HCT116 (cell line): ENCODE measurements around the gene TBC1D19. TPM values are rescaled to one million over a fixed set of nuclear protein-coding genes. Genes with fewer than 3 reads are reported as not detected.

Experiments
- ATAC-seq: fragments of 200-7000 bp; cut with Tn5 transposase; 2 replicates; pipeline ENCODE4 v1.9.1; 2020; ENCODE audit warnings: mild to moderate bottlenecking, moderate library complexity
- BruUV-seq: library from RNA; stranded (reverse); fragments of 400-500 nt; replicated peaks from 2 replicates; lab custom pipeline; 2021; lab: Mats Ljungman, UMichigan
- CTCF ChIA-PET: fragments of 300-600 bp; sonication (Branson Sonifier 250); formaldehyde crosslinking; loops from one replicate; lab custom pipeline; 2021; ENCODE audit warnings: antibody characterized with exemption; lab: Charles Lee
- POLR2A ChIA-PET: fragments of 300-600, 350-600 bp; sonication (Branson Sonifier 250); formaldehyde crosslinking; loops from one replicate; lab custom pipeline; 2021; ENCODE audit warnings: antibody characterized with exemption; lab: Charles Lee
- RAD21 ChIA-PET, 2 experiments: fragments of 300-600 bp; sonication (Branson Sonifier 250); formaldehyde crosslinking; loops; one replicate each; lab custom pipeline; 2023; ENCODE audit warnings: low total read pairs in 2 of 2; ENCODE audit not compliant: uncharacterized antibody in 2 of 2, unreplicated experiment in 2 of 2, low non-redundant PET in 1 of 2; lab: Charles Lee
- DNase-seq: peaks from one replicate; pipeline ENCODE4 v3.0.0-alpha.2; 2010; ENCODE audit warnings: low read depth, low spot score
- H2AFZ ChIP-seq: fragments of 200-600 bp; shearing (Covaris generic), sonication (generic); 2 replicates; pipeline ENCODE4 v1.6.1; 2017; ENCODE audit warnings: low read depth, mixed run types, mixed read lengths, antibody characterized with exemption, low read length; ENCODE audit not compliant: poor library complexity, severe bottlenecking
- H3K27ac ChIP-seq: 2 replicates; pipeline ENCODE4 v1.5.1; 2012; ENCODE audit warnings: low read depth, low read length
- H3K27me3 ChIP-seq: fragments of 200-600 bp; sonication (generic); 2 replicates; pipeline ENCODE4 v1.6.1; 2016; ENCODE audit warnings: mixed run types, low read length, mixed read lengths; ENCODE audit not compliant: insufficient read depth
- H3K36me3 ChIP-seq, 2 experiments: fragments of 200-500 bp in 1 of 2; fragments of 200-600 bp in 1 of 2; sonication (Bioruptor generic) in 1 of 2; sonication (generic) in 1 of 2; 2 replicates each; pipeline versions ENCODE4 v1.5.1 to v1.6.1; 2014 to 2016; ENCODE audit warnings: low read length in 2 of 2, inconsistent platforms in 1 of 2, mixed read lengths in 1 of 2, mixed run types in 1 of 2; ENCODE audit not compliant: insufficient read depth in 2 of 2, control insufficient read depth in 1 of 2
- H3K4me1 ChIP-seq, 2 experiments: fragments of 200-600 bp in 1 of 2; sonication (generic) in 1 of 2; 2 replicates each; pipeline versions ENCODE4 v1.5.1 to v1.6.1; 2012 to 2017; ENCODE audit warnings: low read length in 2 of 2, inconsistent platforms in 1 of 2, mild to moderate bottlenecking in 1 of 2, mixed read lengths in 1 of 2, mixed run types in 1 of 2, moderate library complexity in 1 of 2; ENCODE audit not compliant: insufficient read depth in 2 of 2, control insufficient read depth in 1 of 2
- H3K4me2 ChIP-seq: fragments of 200-600 bp; sonication (generic); 2 replicates; pipeline ENCODE4 v1.6.1; 2017; ENCODE audit warnings: mixed run types, low read length, mixed read lengths
- H3K4me3 ChIP-seq, 2 experiments: fragments of 200-600 bp in 1 of 2; sonication (generic) in 1 of 2; replicated peaks in 1 of 2; 2 replicates each; pipeline ENCODE4 v1.5.1; 2011 to 2016; ENCODE audit warnings: low read length in 2 of 2, control low read depth in 1 of 2, low read depth in 1 of 2, mild to moderate bottlenecking in 1 of 2, mixed read lengths in 1 of 2, mixed run types in 1 of 2
- H3K79me2 ChIP-seq: fragments of 200-600 bp; sonication (generic); 2 replicates; pipeline ENCODE4 v1.6.1; 2017; ENCODE audit warnings: mild to moderate bottlenecking, mixed run types, low read length, moderate library complexity, mixed read lengths; ENCODE audit not compliant: insufficient read depth
- H3K9ac ChIP-seq: fragments of 200-600 bp; sonication (generic); 2 replicates; pipeline ENCODE4 v1.6.1; 2016; ENCODE audit warnings: low read length, mixed read lengths
- H3K9me2 ChIP-seq: fragments of 200-600 bp; sonication (generic), shearing (Covaris generic); 2 replicates; pipeline ENCODE4 v1.6.1; 2017; ENCODE audit warnings: mixed run types, mild to moderate bottlenecking, moderate library complexity; ENCODE audit not compliant: insufficient read depth
- H3K9me3 ChIP-seq, 2 experiments: fragments of 200-500 bp in 1 of 2; fragments of 200-600 bp in 1 of 2; sonication (Bioruptor generic) in 1 of 2; sonication (generic) in 1 of 2; 2 replicates each; pipeline ENCODE4 v1.6.1; 2014 to 2017; ENCODE audit warnings: low read length in 2 of 2, mixed read lengths in 2 of 2, inconsistent platforms in 1 of 2, low read depth in 1 of 2, mild to moderate bottlenecking in 1 of 2, mixed run types in 1 of 2, moderate library complexity in 1 of 2; ENCODE audit not compliant: control insufficient read depth in 1 of 2, insufficient read depth in 1 of 2
- H4K20me1 ChIP-seq: fragments of 200-600 bp; sonication (generic), shearing (Covaris generic); 2 replicates; pipeline ENCODE4 v1.6.1; 2017; ENCODE audit warnings: mixed run types, mild to moderate bottlenecking, moderate library complexity; ENCODE audit not compliant: insufficient read depth
- EGR1 ChIP-seq: IDR thresholded peaks from 2 replicates; pipeline ENCODE4 v1.6.1; 2012; ENCODE audit warnings: low read depth
- EZH2 ChIP-seq: fragments of 200-600 bp; sonication (generic); IDR thresholded peaks from 2 replicates; pipeline ENCODE4 v1.6.1; 2017; ENCODE audit warnings: antibody characterized with exemption, mixed run types
- EZH2phosphoT487 ChIP-seq: fragments of 200-600 bp; IDR thresholded peaks from 2 replicates; pipeline ENCODE4 v1.6.1; 2018; ENCODE audit warnings: antibody characterized with exemption, borderline replicate concordance
- FOSL1 ChIP-seq: IDR thresholded peaks from 2 replicates; pipeline ENCODE4 v1.6.1; 2012; ENCODE audit warnings: low read depth
- JUND ChIP-seq: IDR thresholded peaks from 2 replicates; pipeline ENCODE4 v1.6.1; 2012
- POLR2A ChIP-seq: IDR thresholded peaks from 2 replicates; pipeline ENCODE4 v1.7.0; 2011; ENCODE audit warnings: borderline replicate concordance; ENCODE audit not compliant: insufficient read depth, insufficient read length; ENCODE audit errors: extremely low read depth
- SP1 ChIP-seq: IDR thresholded peaks from 2 replicates; pipeline ENCODE4 v1.6.1; 2012; ENCODE audit warnings: low read depth
- SRF ChIP-seq: IDR thresholded peaks from 2 replicates; pipeline ENCODE4 v1.6.1; 2012; ENCODE audit warnings: low read depth
- TCF7L2 ChIP-seq: IDR thresholded peaks from 2 replicates; pipeline ENCODE4 v1.7.0; 2011; ENCODE audit warnings: borderline replicate concordance, inconsistent platforms; ENCODE audit not compliant: insufficient read depth, insufficient read length; ENCODE audit errors: extremely low read depth
- ZNF274 ChIP-seq: fragments of 200-500 bp; sonication (Bioruptor generic); IDR thresholded peaks from 2 replicates; pipeline ENCODE4 v1.6.1; 2014; ENCODE audit warnings: mild to moderate bottlenecking, low read depth, low read length, inconsistent platforms
- intact Hi-C: fragments of 100-400 bp; cut with micrococcal nuclease; formaldehyde crosslinking; loops from 2 replicates; pipeline ENCODE4 v1.10.0; 2022
- total RNA-seq: library from RNA; stranded (reverse); gene quantifications from one replicate; pipeline ENCODE4 v1.2.1, GENCODE V29; 2021; ENCODE audit not compliant: unreplicated experiment
- TF ChIP-seq, protein P1 (sequence below), 3 experiments: fragments of 200-600 bp in 1 of 3; sonication (generic) in 1 of 3; IDR thresholded peaks in 2 of 3; conservative IDR thresholded peaks in 1 of 3; 2 replicates each; pipeline ENCODE4 v1.5.1; 2012 to 2017; ENCODE audit warnings: low read depth in 2 of 3, low read length in 2 of 3, antibody characterized with exemption in 1 of 3, borderline replicate concordance in 1 of 3, control low read depth in 1 of 3, mild to moderate bottlenecking in 1 of 3, mixed read lengths in 1 of 3, mixed run types in 1 of 3, moderate library complexity in 1 of 3; ENCODE audit not compliant: insufficient read depth in 1 of 3
- TF ChIP-seq, protein P2 (sequence below): IDR thresholded peaks from 2 replicates; pipeline ENCODE4 v1.6.1; 2011; ENCODE audit warnings: mild to moderate bottlenecking, low read length, moderate library complexity; ENCODE audit not compliant: insufficient replicate concordance; ENCODE audit errors: extremely low read depth
- TF ChIP-seq, protein P3 (sequence below): IDR thresholded peaks from 2 replicates; pipeline ENCODE4 v1.6.1; 2012

The TBC1D19 gene
- total RNA-seq, 1 experiment from 2014 or later: 25.4 TPM

DNA sequence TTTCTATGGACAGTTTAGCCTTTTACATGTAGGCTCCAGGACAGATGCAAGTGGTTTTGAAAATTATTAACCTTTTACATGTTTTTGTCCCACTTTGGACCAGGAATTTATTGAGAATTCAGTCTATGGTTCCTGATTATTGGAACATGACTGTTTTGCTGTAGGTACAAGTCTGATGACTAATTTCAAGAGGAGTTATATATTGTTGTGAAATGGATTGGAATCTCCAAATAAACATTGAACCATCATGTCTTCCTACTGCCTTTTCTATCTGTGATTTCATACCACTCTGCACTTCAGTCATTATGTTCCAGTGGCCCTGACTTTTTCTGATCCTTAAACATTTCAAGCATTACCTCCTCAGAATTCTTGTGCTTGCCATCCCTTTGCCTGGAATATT, 35.9 kb downstream of the TBC1D19 start:
- ATAC-seq: no peak
- Histone ChIP-seq H3K9ac (no peak overlapping the region), H3K4me3 (no peak overlapping the region), H3K27ac (no peak overlapping the region), H3K4me2 (no peak overlapping the region), H4K20me1 (no peaks in the 10 kb centered on the region), H3K27me3 (no peaks in the 10 kb centered on the region), H2AFZ (no peak overlapping the region), H3K36me3 (no peaks in the 10 kb centered on the region), H3K4me1 (no peaks in the 10 kb centered on the region), H3K9me3 (no peaks in the 10 kb centered on the region), H3K9me2 (no peaks in the 10 kb centered on the region), H3K79me2 (no peaks in the 10 kb centered on the region)
- CTCF ChIA-PET: no interaction called here
- no peak for DNase-seq
- RAD21 ChIA-PET: no interaction called here
- TF ChIP-seq, protein P1, sequence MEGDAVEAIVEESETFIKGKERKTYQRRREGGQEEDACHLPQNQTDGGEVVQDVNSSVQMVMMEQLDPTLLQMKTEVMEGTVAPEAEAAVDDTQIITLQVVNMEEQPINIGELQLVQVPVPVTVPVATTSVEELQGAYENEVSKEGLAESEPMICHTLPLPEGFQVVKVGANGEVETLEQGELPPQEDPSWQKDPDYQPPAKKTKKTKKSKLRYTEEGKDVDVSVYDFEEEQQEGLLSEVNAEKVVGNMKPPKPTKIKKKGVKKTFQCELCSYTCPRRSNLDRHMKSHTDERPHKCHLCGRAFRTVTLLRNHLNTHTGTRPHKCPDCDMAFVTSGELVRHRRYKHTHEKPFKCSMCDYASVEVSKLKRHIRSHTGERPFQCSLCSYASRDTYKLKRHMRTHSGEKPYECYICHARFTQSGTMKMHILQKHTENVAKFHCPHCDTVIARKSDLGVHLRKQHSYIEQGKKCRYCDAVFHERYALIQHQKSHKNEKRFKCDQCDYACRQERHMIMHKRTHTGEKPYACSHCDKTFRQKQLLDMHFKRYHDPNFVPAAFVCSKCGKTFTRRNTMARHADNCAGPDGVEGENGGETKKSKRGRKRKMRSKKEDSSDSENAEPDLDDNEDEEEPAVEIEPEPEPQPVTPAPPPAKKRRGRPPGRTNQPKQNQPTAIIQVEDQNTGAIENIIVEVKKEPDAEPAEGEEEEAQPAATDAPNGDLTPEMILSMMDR (IDR thresholded peaks at IDR 0.05 in 2 of 3, conservative IDR thresholded peaks at IDR 0.05 in 1 of 3; ENCODE audit: borderline replicate concordance in 1 of 3, insufficient read depth in 1 of 3, low read depth in 2 of 3, low read length in 2 of 3): no peak
- TF ChIP-seq EZH2phosphoT487: no peak
- TF ChIP-seq, protein P2, sequence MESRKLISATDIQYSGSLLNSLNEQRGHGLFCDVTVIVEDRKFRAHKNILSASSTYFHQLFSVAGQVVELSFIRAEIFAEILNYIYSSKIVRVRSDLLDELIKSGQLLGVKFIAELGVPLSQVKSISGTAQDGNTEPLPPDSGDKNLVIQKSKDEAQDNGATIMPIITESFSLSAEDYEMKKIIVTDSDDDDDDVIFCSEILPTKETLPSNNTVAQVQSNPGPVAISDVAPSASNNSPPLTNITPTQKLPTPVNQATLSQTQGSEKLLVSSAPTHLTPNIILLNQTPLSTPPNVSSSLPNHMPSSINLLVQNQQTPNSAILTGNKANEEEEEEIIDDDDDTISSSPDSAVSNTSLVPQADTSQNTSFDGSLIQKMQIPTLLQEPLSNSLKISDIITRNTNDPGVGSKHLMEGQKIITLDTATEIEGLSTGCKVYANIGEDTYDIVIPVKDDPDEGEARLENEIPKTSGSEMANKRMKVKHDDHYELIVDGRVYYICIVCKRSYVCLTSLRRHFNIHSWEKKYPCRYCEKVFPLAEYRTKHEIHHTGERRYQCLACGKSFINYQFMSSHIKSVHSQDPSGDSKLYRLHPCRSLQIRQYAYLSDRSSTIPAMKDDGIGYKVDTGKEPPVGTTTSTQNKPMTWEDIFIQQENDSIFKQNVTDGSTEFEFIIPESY: no peak
- TF ChIP-seq, protein P3, sequence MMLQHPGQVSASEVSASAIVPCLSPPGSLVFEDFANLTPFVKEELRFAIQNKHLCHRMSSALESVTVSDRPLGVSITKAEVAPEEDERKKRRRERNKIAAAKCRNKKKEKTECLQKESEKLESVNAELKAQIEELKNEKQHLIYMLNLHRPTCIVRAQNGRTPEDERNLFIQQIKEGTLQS: no peak
- no peak for TF ChIP-seq SRF
- no peak for TF ChIP-seq POLR2A
- TF ChIP-seq FOSL1: no peak
- TF ChIP-seq EGR1: no peak
- no peak for TF ChIP-seq SP1
- no peak for TF ChIP-seq JUND
- no peak for TF ChIP-seq EZH2
- TF ChIP-seq TCF7L2: no peak
- no peak for TF ChIP-seq ZNF274
- no TSS peak for BruUV-seq
- intact Hi-C loops: no loop called here
- POLR2A ChIA-PET: no interaction called here
